ENCODE measurements around the gene FA2H.

Gene FA2H

GRCh38 chr16:74710401-74710800, 64.2 kb downstream of the FA2H start:
- TF ChIP-seq, protein P1, sequence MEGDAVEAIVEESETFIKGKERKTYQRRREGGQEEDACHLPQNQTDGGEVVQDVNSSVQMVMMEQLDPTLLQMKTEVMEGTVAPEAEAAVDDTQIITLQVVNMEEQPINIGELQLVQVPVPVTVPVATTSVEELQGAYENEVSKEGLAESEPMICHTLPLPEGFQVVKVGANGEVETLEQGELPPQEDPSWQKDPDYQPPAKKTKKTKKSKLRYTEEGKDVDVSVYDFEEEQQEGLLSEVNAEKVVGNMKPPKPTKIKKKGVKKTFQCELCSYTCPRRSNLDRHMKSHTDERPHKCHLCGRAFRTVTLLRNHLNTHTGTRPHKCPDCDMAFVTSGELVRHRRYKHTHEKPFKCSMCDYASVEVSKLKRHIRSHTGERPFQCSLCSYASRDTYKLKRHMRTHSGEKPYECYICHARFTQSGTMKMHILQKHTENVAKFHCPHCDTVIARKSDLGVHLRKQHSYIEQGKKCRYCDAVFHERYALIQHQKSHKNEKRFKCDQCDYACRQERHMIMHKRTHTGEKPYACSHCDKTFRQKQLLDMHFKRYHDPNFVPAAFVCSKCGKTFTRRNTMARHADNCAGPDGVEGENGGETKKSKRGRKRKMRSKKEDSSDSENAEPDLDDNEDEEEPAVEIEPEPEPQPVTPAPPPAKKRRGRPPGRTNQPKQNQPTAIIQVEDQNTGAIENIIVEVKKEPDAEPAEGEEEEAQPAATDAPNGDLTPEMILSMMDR (IDR thresholded peaks at IDR 0.05; ENCODE audit: insufficient read depth, low read length, missing control alignments) = no peak
- DNase-seq (ENCODE audit: low read depth, low spot score) = no peak
- CTCF ChIA-PET = interaction anchor here (0.7 to 14.6 kb wide), 12 partner anchors 8 to 402 kb away, joined by 3 to 326 read pairs (median 4); partner anchors contain the start of gene MLKL
- POLR2A ChIA-PET = no interaction called here
- H3K4me3 ChIP-seq (ENCODE audit: low read depth, low read length) = no peak overlapping the region

DNA sequence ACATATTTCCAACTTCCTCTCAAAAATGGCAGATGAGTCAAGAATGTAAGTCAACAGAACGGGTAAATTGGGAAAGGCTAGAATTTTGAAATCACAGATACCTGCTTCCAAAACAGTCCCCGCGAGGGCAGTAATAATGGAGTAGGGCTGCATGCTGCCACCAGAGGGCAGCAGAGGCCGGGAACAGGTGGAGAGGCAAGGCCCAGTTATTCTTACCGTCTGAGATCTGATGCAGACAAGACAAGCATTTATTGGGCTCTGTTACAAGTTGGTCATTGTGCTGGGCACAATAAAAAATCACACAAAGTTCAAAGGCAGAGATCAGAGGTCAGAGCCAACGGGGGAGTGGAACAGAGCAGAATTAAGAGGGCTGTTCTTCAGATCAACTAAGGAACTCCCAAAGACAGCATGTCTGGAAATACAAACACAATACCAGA, 65.2 kb downstream of the FA2H start:
- ChIA-PET POLR2A (no interaction called here), CTCF (interaction anchor here (0.9 to 14.6 kb wide), 9 partner anchors 10 to 402 kb away, joined by 3 to 326 read pairs (median 5); partner anchors contain the start of gene MLKL)
- TF ChIP-seq, protein P1 (IDR thresholded peaks at IDR 0.05; ENCODE audit: insufficient read depth, low read length, missing control alignments) = peak; percentile 93
- DNase-seq (ENCODE audit: low read depth, low spot score) = no peak
- no peak overlapping the region for H3K4me3 ChIP-seq (ENCODE audit: low read depth, low read length)

GRCh38 chr16:74700438-74701225, 74.0 kb downstream of the FA2H start, which contains the start of gene MLKL:
Gene MLKL, minus strand, starts transcription at chr16:74700862. Its CDS starts 5,105 bp downstream, at chr16:74695757.
- ChIA-PET CTCF (interaction anchor here (0.7 to 8.8 kb wide), 12 partner anchors 8 to 411 kb away, joined by 3 to 68 read pairs (median 4); no protein-coding TSS in a partner anchor), POLR2A (interaction anchor here (0.6 kb wide), 1 partner anchor 251 kb away, joined by 3 read pairs; no protein-coding TSS in a partner anchor)
- TF ChIP-seq, protein P1 (IDR thresholded peaks at IDR 0.05; ENCODE audit: insufficient read depth, low read length, missing control alignments) = peak; percentile 21
- no peak for DNase-seq (ENCODE audit: low read depth, low spot score)
- peak within 1 kb of the TSS; percentile 80 for H3K4me3 ChIP-seq (ENCODE audit: low read depth, low read length)

- no peak for DNase-seq (ENCODE audit: low read depth, low spot score)
- ChIA-PET CTCF (interaction anchor here (0.7 to 8.8 kb wide), 8 partner anchors 8 to 411 kb away, joined by 3 to 68 read pairs (median 6); no protein-coding TSS in a partner anchor), POLR2A (no interaction called here)
- H3K4me3 ChIP-seq (ENCODE audit: low read depth, low read length) = peak overlapping the region; percentile 80
- TF ChIP-seq, protein P1 (IDR thresholded peaks at IDR 0.05; ENCODE audit: insufficient read depth, low read length, missing control alignments) = no peak
Measured at GRCh38 chr16:74700116-74700437, 74.5 kb downstream of the FA2H start.

DNA sequence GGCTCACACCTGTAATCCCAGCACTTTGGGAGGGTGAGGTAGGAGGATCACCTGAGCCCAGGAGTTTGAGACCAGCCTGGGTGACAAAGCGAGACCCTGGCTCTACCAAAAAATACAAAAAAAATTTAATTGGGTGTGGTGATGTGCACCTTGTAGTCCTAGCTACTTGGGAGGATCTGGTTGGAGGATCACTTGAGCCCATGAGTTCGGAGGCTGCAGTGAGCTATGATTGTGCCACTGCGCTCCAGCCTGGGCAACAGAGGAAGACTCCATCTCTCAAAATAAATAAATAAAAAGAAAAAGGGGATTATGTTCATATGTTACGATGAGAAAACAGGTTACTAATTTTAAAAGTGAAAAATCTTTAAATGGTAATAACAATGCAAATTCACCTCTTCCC, 75.0 kb downstream of the FA2H start:
- peak overlapping the region; percentile 80 for H3K4me3 ChIP-seq (ENCODE audit: low read depth, low read length)
- POLR2A ChIA-PET = no interaction called here
- TF ChIP-seq, protein P1 (IDR thresholded peaks at IDR 0.05; ENCODE audit: insufficient read depth, low read length, missing control alignments) = no peak
- CTCF ChIA-PET = interaction anchor here (0.7 to 8.8 kb wide), 8 partner anchors 9 to 412 kb away, joined by 3 to 68 read pairs (median 5); no protein-coding TSS in a partner anchor
- no peak for DNase-seq (ENCODE audit: low read depth, low spot score)

DNA sequence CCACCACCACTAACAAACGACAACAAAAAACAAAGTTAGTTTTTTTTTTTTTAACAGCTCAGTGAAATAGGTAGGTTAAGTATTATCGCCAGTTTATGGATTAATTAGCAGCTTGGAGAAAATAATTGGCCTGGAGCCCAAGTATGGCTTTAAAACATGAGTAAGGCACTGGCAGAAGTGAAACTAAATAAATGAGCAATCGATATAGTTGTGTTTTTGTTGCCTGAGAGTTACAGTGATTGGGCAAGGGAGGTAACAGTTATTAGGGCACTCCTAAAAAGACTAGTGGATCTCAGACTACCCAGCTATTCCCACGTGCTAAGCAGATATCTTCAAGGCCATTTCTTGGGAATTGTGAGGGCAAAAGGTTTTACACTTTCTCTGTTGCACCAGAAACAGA, 76.4 kb downstream of the FA2H start:
- TF ChIP-seq, protein P1 (IDR thresholded peaks at IDR 0.05; ENCODE audit: insufficient read depth, low read length, missing control alignments) = no peak
- DNase-seq (ENCODE audit: low read depth, low spot score) = no peak
- CTCF ChIA-PET = interaction anchor here (2.8 to 8.8 kb wide), 3 partner anchors 10 to 165 kb away, joined by 11 to 68 read pairs (median 59); no protein-coding TSS in a partner anchor
- POLR2A ChIA-PET = no interaction called here
- H3K4me3 ChIP-seq (ENCODE audit: low read depth, low read length) = no peak overlapping the region

Measured in AG04449 (cell line).